ENCODE data around the gene TNIP1.

Gene TNIP1

DNA sequence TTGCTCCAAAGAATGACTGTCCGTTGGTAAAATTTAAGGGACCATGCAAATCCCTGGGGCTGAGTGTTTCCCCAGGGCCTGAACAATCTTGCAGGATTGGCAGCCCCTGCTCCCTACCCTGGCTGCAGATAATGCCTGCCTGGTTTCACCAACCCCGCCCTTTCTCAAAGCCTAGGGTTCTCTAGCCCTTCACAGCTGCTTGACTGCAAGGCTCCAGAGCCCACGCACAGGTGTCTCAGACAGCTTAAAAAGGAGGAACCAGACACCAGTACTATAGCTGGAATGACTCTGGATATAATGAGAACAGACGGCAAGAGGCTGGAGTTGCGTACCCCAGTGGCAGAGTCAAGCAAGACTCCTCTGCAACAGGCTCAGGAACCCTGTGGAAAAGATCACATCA is 25.2 kb upstream of the TNIP1 start:
- DNase-seq (ENCODE audit: low read depth in 2 of 3, low spot score in 1 of 3) = no peak

- no peak for DNase-seq (ENCODE audit: low read depth in 2 of 3, low spot score in 1 of 3)
These were observed 24.7 kb upstream of the TNIP1 start for GRCh38 chr5:151105561-151105960.

DNA sequence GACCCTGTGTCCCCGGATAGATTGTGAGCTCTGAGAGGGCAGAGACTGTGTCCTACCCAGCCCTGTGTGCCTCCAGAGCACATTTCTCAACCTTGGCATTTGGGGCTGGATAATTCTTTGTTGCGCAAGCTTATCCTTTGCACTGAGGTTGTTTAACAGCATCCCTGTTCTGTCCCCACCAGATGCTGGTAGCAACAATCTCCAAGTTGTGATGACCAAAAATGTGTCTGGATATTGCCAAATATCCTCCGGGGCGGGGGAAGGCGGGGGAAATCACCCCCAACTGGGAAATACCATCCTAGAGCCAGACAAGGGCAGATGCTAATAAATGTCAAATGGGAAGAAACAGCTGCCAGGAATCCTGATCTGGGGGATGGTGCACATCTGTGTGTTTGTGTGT is 24.0 kb upstream of the TNIP1 start:
- DNase-seq (ENCODE audit: low read depth in 2 of 3, low spot score in 1 of 3) = no peak

GRCh38 chr5:151101746-151102145 is 20.9 kb upstream of the TNIP1 start:
- no peak for DNase-seq (ENCODE audit: low read depth in 2 of 3, low spot score in 1 of 3)

DNA sequence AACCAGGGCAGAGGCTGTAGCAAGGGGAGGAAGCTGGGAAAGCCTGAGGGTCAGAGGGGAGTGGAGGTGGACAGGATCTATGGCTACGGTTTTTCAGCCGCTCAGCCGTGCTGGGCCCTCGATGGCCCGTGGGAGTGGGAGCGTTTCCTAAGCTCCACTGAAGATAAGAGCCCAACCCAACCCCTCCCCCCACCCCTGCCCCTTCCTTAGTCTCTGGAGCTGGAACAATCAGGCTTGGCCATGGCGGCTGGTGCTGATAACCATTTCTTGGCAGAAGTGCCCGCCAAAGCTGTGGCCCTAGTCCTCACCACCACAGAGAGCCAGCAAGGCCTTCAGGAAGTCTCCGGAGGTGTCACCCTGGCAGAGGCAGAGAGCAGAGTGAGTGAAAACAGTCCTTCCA is 20.3 kb upstream of the TNIP1 start:
- DNase-seq (ENCODE audit: low read depth in 2 of 3, low spot score in 1 of 3) = no peak

DNA sequence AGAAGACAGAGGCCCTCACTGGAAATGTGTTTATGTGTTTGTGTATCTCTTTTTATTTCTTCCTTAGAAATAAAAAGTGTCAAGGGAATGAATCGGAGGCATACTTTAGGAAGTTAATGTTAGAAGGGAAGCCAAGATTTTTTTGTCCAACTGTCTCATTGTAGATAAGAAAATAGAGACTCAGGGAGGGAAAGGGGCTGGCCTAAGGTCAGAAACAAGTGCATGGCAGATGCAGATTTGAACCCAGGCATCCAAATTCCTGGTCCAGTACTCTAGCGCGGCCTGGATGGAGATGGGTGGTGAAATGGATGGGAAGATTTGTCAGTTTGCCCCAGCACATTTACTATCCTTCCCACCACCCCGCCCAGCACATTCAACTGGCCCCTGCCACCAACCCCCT is 19.8 kb upstream of the TNIP1 start:
- DNase-seq (ENCODE audit: low read depth in 2 of 3, low spot score in 1 of 3) = no peak

DNA sequence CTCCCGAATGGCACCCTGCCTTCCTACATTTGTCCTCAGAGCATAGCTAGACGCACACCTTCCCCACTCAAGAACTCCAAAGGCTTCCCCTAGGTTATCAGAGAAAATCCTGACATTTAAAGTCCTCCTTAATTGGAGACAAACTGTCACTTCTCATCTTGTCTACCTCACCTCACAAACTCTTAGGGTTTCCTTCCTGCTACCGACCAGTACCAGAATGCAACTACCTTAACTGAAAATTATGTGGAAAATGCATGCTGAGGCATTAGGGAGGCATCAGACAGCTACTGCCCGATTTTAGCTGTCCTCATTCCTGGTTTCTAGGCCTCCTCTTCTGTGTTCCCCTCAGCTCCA is 17.9 kb upstream of the TNIP1 start:
- no peak for DNase-seq (ENCODE audit: low read depth in 2 of 3, low spot score in 1 of 3)

DNA sequence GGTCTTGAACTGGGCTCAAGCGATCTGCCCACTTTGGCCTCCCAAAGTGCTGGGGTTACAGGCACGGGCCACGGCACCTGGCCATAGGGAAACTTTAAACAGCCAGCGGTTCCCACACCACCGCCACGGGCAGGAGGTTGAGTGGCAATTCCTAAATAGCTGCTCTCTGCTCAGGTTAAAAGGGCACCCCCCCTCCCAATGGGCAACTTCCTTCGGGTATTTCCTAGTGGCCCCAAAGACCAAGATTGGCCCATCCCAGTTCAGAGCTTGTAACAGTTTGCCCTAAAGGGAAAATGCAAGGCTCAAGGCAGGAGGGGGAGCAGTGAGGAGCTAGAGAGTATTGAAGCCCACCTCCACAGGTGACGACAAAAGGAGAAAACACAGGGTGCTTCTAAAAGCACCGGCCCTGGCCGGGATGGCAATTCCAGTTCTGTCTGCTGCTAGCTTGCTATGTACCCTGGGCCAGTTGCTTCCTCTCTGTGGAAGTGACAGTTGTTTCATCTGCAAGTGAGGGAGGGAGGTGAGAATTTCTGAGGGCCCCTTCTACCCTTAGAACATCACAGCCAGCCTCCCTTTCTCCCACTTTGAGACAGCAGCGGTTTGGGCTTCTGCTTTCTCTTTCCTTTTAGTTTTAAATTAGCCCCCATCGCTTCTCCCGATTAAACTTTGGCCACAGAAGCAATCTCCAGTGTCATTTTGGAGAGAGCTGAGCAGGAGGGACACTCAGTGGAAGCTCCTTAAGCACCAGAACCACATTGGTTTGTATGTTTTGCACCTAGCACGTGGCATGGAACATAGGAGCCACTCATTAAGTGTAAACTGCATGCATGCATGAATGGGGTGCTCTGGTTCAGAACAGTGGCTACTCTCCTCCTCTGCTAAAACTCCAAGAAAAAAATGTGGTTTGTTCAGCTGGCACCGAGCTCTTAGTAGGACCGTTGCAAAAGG is 17.3 kb upstream of the TNIP1 start:
- DNase-seq (ENCODE audit: low read depth in 2 of 3, low spot score in 1 of 3) = no peak

GRCh38 chr5:151097061-151097460 is 16.2 kb upstream of the TNIP1 start:
- no peak for DNase-seq (ENCODE audit: low read depth in 2 of 3, low spot score in 1 of 3)

DNA sequence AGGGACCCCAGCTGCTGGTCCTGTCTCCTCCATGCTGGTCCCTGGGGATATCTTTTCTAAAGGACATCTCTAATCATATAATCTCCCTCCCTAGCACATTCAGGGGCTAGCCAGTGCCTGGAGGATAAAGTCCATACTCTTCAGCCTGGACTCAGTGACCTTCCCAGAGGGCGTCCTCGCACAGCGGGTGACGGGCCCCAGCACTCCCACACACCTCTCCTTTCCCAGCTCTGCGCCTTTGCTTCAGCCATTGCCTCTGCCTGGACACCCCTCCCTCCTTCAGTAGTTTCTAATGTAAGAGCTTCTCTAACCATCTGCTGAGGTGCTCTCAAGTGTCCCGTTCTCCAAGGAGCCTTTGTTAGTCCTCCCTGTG is 15.2 kb upstream of the TNIP1 start:
- DNase-seq (ENCODE audit: low read depth in 2 of 3, low spot score in 1 of 3) = no peak

GRCh38 chr5:151095341-151096000 is 14.6 kb upstream of the TNIP1 start:
- DNase-seq (ENCODE audit: low read depth in 2 of 3, low spot score in 1 of 3) = no peak

GRCh38 chr5:151094852-151095245 is 14.0 kb upstream of the TNIP1 start:
- DNase-seq (ENCODE audit: low read depth in 2 of 3, low spot score in 1 of 3) = no peak

GRCh38 chr5:151094030-151094851 is 13.4 kb upstream of the TNIP1 start:
- DNase-seq (ENCODE audit: low read depth in 2 of 3, low spot score in 1 of 3) = peak; percentile 53 to 67 (median 60)

DNA sequence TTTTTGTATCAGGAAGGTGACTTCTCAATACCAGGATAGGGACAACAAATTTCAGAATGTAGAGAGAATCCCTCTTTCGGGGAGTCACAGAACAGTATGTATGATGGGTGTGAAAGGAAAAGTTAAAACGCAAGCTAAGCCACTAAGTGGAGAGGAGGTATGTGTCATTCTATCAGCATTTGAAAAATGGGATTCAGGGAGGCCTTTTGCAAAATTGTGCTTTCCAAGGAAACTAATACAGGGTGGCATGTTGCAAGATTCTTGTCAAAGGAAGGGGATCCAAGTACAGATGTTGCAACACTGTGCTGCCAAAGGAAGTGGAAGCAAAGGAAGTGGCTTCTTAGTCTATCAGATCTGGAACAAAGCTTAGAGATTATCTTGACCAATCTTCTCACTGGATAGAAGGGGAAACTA is 12.6 kb upstream of the TNIP1 start:
- DNase-seq (ENCODE audit: low read depth in 2 of 3, low spot score in 1 of 3) = no peak

- no peak for DNase-seq (ENCODE audit: low read depth in 2 of 3, low spot score in 1 of 3)
These were observed 11.9 kb upstream of the TNIP1 start for GRCh38 chr5:151092762-151093161.

- DNase-seq (ENCODE audit: low read depth in 2 of 3, low spot score in 1 of 3) = no peak
These were observed 8.9 kb upstream of the TNIP1 start for GRCh38 chr5:151089726-151090125.

DNA sequence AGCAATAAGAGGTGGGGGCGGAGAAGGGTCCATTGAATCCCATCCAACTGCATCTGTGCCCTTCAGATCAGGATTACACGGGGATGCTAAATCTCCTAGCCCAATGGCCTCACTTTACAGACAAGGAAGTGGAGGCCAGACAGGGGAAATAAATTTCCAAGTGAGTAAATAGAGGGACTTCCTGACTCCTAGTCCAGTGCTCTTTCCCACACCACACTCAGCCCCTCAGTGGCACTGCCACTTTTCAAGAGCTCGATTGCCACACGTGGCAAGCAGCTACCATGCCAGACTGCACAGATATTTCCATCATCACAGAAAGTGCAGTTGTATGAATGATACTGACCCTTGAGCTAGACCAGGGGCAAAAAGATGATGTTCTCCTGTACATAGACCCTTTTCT is 8.2 kb upstream of the TNIP1 start:
- DNase-seq (ENCODE audit: low read depth in 2 of 3, low spot score in 1 of 3) = no peak

- no peak for DNase-seq (ENCODE audit: low read depth in 2 of 3, low spot score in 1 of 3)
These were observed 6.7 kb upstream of the TNIP1 start for GRCh38 chr5:151087486-151087885.

GRCh38 chr5:151086905-151087360 is 6.1 kb upstream of the TNIP1 start:
- DNase-seq (ENCODE audit: low read depth in 2 of 3, low spot score in 1 of 3) = peak in 1 of 3 donors; percentile 70

GRCh38 chr5:151086192-151086869 is 5.5 kb upstream of the TNIP1 start:
- DNase-seq (ENCODE audit: low read depth in 2 of 3, low spot score in 1 of 3) = no peak

DNA sequence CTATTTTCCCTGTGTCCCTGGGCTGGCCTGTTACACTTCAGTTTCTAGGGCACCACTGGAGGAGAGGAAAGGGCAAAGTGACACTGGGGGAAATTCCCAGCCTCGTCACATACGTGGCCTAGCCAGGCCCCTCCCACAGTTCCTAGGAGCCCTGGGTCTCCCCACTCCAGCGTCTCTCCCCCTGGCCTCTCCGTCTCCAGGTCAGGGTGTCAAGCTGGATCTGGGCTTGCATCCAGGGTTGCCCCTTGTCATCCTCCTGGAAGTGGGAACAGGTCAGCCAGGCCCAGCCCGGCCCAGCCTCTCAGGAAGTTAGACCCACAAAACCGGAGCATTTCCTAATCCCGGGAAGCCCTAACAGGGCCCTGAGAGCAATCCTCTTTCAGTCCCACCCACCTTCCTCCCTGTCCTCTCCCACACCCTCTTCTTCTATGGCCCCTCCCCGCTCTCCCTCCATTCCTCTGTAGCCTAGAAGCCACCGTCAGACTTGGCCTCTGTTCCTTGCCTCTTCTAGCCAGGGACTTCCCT is 4.7 kb upstream of the TNIP1 start:
- DNase-seq (ENCODE audit: low read depth in 2 of 3, low spot score in 1 of 3) = no peak

Data from stimulated activated CD4-positive, alpha-beta T cell treated with anti-CD3 and anti-CD28 coated beads, Interleukin-12 subunit alpha, Interleukin-12 subunit beta, amount 100 ng/mL, for 48 hours (primary cell).